ENCODE data around the gene B9D1. TPM values are rescaled to one million over a fixed set of nuclear protein-coding genes. Genes with fewer than 3 reads are reported as not detected.

B9D1 gene
- polyA plus RNA-seq, 1 of the 3 experiments (the other 2 are of a cell fraction) = 81.6 TPM

- CTCF ChIA-PET = interaction anchor here (1.1 to 7.4 kb wide), 2 partner anchors 39 to 44 kb away, joined by 3 to 79 read pairs; partner anchors contain the start of gene B9D1
Measured at GRCh38 chr17:19408346-19408710, 45.8 kb upstream of the B9D1 start.

More at GRCh38 chr17:19408346-19408710, 45.8 kb upstream of the B9D1 start:
- 97% methylated on average over 2 of the region's 2 CpGs for WGBS (ENCODE audit: low lambda C conversion rate)
- H3K79me2 ChIP-seq (ENCODE audit: insufficient read depth) = peaks cover 4% of the 10 kb centered on the region; the same call in 1 of the 2 replicates
- no peaks in the 10 kb centered on the region for H3K36me3 ChIP-seq (replicated peaks in 1 of 2; ENCODE audit: control insufficient read depth in 1 of 2, insufficient read depth in 2 of 2, low read length in 1 of 2)
- no peak overlapping the region for H3K9ac ChIP-seq
- no peaks in the 10 kb centered on the region for H3K9me2 ChIP-seq
- H3K4me2 ChIP-seq = no peak overlapping the region
- no peak overlapping the region for H3K27ac ChIP-seq (ENCODE audit: low read depth in 2 of 2, low read length in 1 of 2)
- POLR2A ChIA-PET = interaction anchor here (1.7 kb wide), 1 partner anchor 30 kb away, joined by 5 read pairs; no protein-coding TSS in a partner anchor
- no peaks in the 10 kb centered on the region for H4K20me1 ChIP-seq (ENCODE audit: insufficient read depth)
- no peak for DNase-seq
- peaks cover 7% of the 10 kb centered on the region for H3F3A ChIP-seq (replicated peaks; ENCODE audit: insufficient read depth)
- TF ChIP-seq MEF2A (IDR thresholded peaks at IDR 0.05; ENCODE audit: borderline replicate concordance, low read depth) (no peak), CTCF (IDR thresholded peaks at IDR 0.05) (no peak), RXRA (IDR thresholded peaks at IDR 0.05; ENCODE audit: borderline replicate concordance, low read depth) (no peak), MXI1 (IDR thresholded peaks at IDR 0.05; ENCODE audit: low read depth, low read length) (no peak), CHD2 (IDR thresholded peaks at IDR 0.05; ENCODE audit: low read length, partially characterized antibody) (no peak), EP300 (IDR thresholded peaks at IDR 0.05; ENCODE audit: borderline replicate concordance in 1 of 2, low read depth in 1 of 2, low read length in 1 of 2) (no peak), REST (IDR thresholded peaks at IDR 0.05; ENCODE audit: low read depth, low read length) (no peak), NFIC (IDR thresholded peaks at IDR 0.05; ENCODE audit: borderline replicate concordance) (no peak), EZH2phosphoT487 (IDR thresholded peaks at IDR 0.05; ENCODE audit: borderline replicate concordance, low read depth) (no peak), TEAD4 (IDR thresholded peaks at IDR 0.05; ENCODE audit: borderline replicate concordance, insufficient read depth) (no peak), TCF12 (IDR thresholded peaks at IDR 0.05) (no peak), TAF1 (IDR thresholded peaks at IDR 0.05; ENCODE audit: borderline replicate concordance, low read depth, low read length) (no peak), JUND (IDR thresholded peaks at IDR 0.05) (no peak), SMC3 (IDR thresholded peaks at IDR 0.05; ENCODE audit: low read depth, low read length) (no peak), IRF3 (IDR thresholded peaks at IDR 0.05; ENCODE audit: low read depth, low read length) (no peak), PBX3 (IDR thresholded peaks at IDR 0.05) (no peak)
- TF ChIP-seq, protein P1, sequence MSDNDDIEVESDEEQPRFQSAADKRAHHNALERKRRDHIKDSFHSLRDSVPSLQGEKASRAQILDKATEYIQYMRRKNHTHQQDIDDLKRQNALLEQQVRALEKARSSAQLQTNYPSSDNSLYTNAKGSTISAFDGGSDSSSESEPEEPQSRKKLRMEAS (IDR thresholded peaks at IDR 0.05; ENCODE audit: low read depth) = no peak
- TF ChIP-seq, protein P2, sequence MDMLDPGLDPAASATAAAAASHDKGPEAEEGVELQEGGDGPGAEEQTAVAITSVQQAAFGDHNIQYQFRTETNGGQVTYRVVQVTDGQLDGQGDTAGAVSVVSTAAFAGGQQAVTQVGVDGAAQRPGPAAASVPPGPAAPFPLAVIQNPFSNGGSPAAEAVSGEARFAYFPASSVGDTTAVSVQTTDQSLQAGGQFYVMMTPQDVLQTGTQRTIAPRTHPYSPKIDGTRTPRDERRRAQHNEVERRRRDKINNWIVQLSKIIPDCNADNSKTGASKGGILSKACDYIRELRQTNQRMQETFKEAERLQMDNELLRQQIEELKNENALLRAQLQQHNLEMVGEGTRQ (IDR thresholded peaks at IDR 0.05; ENCODE audit: borderline replicate concordance, low read depth, low read length) = no peak
- H3K4me3 ChIP-seq (ENCODE audit: low read depth in 2 of 2, low read length in 1 of 2) = no peak overlapping the region
- no peaks in the 10 kb centered on the region for H3K27me3 ChIP-seq (ENCODE audit: insufficient read depth)
- no peak overlapping the region for H2AFZ ChIP-seq (ENCODE audit: low read depth)
- no peaks in the 10 kb centered on the region for H3K9me3 ChIP-seq
- H3K4me1 ChIP-seq (ENCODE audit: control insufficient read depth in 1 of 2, insufficient read depth in 2 of 2, low read depth in 1 of 2, low read length in 1 of 2) = peaks cover 17 to 37% of the 10 kb centered on the region in 2 experiments; a peak in 3 of 4 replicates

All from SK-N-SH (cell line).